ENCODE measurements around the gene FHIT. TPM values are rescaled to one million over a fixed set of nuclear protein-coding genes. Genes with fewer than 3 reads are reported as not detected.
A peak's percentile ranks its signal among the peaks of the same experiment; 100 is the strongest.

Gene FHIT
- total and polyA plus RNA-seq, 10 of the 15 experiments (the other 5 are each of a cell fraction or from before 2014, with no cell fraction given): 4.2 to 14.9 (median 9.4) TPM

DNA sequence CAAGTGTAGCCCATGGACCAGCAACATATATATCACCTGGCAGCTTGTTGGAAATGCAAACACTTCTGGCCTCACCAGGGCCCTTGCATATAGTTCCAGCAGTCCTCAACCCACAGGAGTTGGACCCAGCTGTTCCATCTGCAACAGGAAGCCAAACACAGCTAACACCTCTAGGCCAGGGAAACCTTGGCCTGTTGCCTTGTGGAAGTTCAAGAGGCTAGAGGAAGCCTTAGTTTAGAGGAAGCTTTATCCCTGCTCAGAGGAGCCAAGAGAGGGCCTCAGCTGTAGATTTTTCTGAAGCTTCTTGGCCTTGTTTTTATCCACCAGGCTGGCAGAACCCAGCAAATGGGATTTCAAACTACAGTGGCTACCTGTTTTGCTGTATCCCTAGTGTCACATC is 11.4 kb downstream of the FHIT start (continued):
- no peak for TF ChIP-seq IRF3 (IDR thresholded peaks at IDR 0.05)
- no peak for TF ChIP-seq ASH2L (IDR thresholded peaks at IDR 0.05; ENCODE audit: borderline replicate concordance, low read depth)

GRCh38 chr3:61237858-61238257 is 13.4 kb downstream of the FHIT start:
- CTCF ChIA-PET: interaction anchor here (1.2 to 2.7 kb wide), 2 partner anchors 10 to 11 kb away, joined by 4 to 12 read pairs; no protein-coding TSS in a partner anchor

More at GRCh38 chr3:61237858-61238257, 13.4 kb downstream of the FHIT start:
- Histone ChIP-seq H3K27me3 (replicated peaks in 1 of 2; ENCODE audit: control insufficient read depth in 2 of 2, insufficient read depth in 2 of 2, low read length in 1 of 2) (no peaks in the 10 kb centered on the region), H3K4me2 (ENCODE audit: control insufficient read depth, insufficient read depth) (0 out of 2 replicates have a peak overlapping the region, but pooled peaks have one; percentile 15), H3K79me2 (ENCODE audit: control insufficient read depth, insufficient read depth, low read length) (no peaks in the 10 kb centered on the region; the same call in 1 of the 2 replicates), H3K9me3 (replicated peaks; ENCODE audit: control insufficient read depth, insufficient read depth, low read length) (no peaks in the 10 kb centered on the region), H3K9ac (ENCODE audit: control insufficient read depth, insufficient read depth, low read length) (no peak overlapping the region), H2AFZ (ENCODE audit: control insufficient read depth, low read depth, low read length) (peak overlapping the region; percentile 6; the same call in 1 of the 2 replicates), H3K27ac (ENCODE audit: control insufficient read depth, insufficient read depth) (peak overlapping the region; percentile 15; the same call in 1 of the 2 replicates), H3K4me3 (no peak overlapping the region), H4K20me1 (ENCODE audit: control insufficient read depth, insufficient read depth) (no peaks in the 10 kb centered on the region), H3K36me3 (ENCODE audit: control insufficient read depth in 2 of 2, insufficient read depth in 2 of 2, low read length in 1 of 2) (no peaks in the 10 kb centered on the region), H3K4me1 (ENCODE audit: control insufficient read depth, insufficient read depth, low read length) (peaks cover 31% of the 10 kb centered on the region)
- intact Hi-C loops (cut with micrococcal nuclease; ENCODE audit: unreplicated experiment): no loop called here
- ATAC-seq (peak; percentile 56), FAIRE-seq (no peak), DNase-seq (ENCODE audit: low read depth, low spot score) (no peak)
- BruUV-seq (replicated peaks): no TSS peak
- no peak for TF ChIP-seq KLF5 (IDR thresholded peaks at IDR 0.05; ENCODE audit: partially characterized antibody)
- TF ChIP-seq TCF7 (IDR thresholded peaks at IDR 0.05; ENCODE audit: borderline replicate concordance): no peak
- TF ChIP-seq TCF12 (IDR thresholded peaks at IDR 0.05; ENCODE audit: low read depth, low read length): no peak
- TF ChIP-seq RAD21 (IDR thresholded peaks at IDR 0.05; ENCODE audit: insufficient read depth, low read depth, low read length): no peak
- TF ChIP-seq, protein P1, sequence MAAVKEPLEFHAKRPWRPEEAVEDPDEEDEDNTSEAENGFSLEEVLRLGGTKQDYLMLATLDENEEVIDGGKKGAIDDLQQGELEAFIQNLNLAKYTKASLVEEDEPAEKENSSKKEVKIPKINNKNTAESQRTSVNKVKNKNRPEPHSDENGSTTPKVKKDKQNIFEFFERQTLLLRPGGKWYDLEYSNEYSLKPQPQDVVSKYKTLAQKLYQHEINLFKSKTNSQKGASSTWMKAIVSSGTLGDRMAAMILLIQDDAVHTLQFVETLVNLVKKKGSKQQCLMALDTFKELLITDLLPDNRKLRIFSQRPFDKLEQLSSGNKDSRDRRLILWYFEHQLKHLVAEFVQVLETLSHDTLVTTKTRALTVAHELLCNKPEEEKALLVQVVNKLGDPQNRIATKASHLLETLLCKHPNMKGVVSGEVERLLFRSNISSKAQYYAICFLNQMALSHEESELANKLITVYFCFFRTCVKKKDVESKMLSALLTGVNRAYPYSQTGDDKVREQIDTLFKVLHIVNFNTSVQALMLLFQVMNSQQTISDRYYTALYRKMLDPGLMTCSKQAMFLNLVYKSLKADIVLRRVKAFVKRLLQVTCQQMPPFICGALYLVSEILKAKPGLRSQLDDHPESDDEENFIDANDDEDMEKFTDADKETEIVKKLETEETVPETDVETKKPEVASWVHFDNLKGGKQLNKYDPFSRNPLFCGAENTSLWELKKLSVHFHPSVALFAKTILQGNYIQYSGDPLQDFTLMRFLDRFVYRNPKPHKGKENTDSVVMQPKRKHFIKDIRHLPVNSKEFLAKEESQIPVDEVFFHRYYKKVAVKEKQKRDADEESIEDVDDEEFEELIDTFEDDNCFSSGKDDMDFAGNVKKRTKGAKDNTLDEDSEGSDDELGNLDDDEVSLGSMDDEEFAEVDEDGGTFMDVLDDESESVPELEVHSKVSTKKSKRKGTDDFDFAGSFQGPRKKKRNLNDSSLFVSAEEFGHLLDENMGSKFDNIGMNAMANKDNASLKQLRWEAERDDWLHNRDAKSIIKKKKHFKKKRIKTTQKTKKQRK (IDR thresholded peaks at IDR 0.05; ENCODE audit: low read depth, low read length): no peak
- TF ChIP-seq HDAC6 (IDR thresholded peaks at IDR 0.05; ENCODE audit: unreplicated experiment): no peak
- TF ChIP-seq ZBTB4 (CRISPR knock-in tag; IDR thresholded peaks at IDR 0.05): no peak
- no peak for TF ChIP-seq TCF3 (IDR thresholded peaks at IDR 0.05; ENCODE audit: borderline replicate concordance, insufficient read depth, low read depth, low read length)
- no peak for TF ChIP-seq WRNIP1 (IDR thresholded peaks at IDR 0.05; ENCODE audit: borderline replicate concordance, low read depth, low read length)
- no peak for TF ChIP-seq CEBPB (IDR thresholded peaks at IDR 0.05; ENCODE audit: borderline replicate concordance in 1 of 2, low read depth in 2 of 2, low read length in 2 of 2)
- 8% methylated on average over 1 of the region's 1 CpG for WGBS (ENCODE audit: insufficient coverage, insufficient replicate concordance, low lambda C conversion rate, missing lambda C conversion rate)
- ChIA-PET SMC1A (ENCODE audit: uncharacterized antibody, unreplicated experiment) (interaction anchor here (1.6 to 5.6 kb wide), 3 partner anchors 10 to 12 kb away, joined by 3 to 43 read pairs (median 11); no protein-coding TSS in a partner anchor), POLR2A (interaction anchor here (1.1 to 2.0 kb wide), 2 partner anchors 12 to 14 kb away, joined by 3 to 11 read pairs; no protein-coding TSS in a partner anchor), RAD21 (ENCODE audit: unreplicated experiment) (interaction anchor here (0.7 kb wide), 1 partner anchor 64 kb away, joined by 3 read pairs; no protein-coding TSS in a partner anchor)
- in situ Hi-C loops (cut with MboI): no loop called here
